Panc1 (cell line): ENCODE data around the gene EGFR.

Source experiments
- CTCF ChIP-seq: fragments of 450-650 bp; IDR thresholded peaks from 2 replicates; pipeline ENCODE4 v1.5.1; 2017; ENCODE audit warnings: mild to moderate bottlenecking
- POLR2AphosphoS5 ChIP-seq: IDR thresholded peaks from 2 replicates; pipeline ENCODE4 v1.6.1; 2012; ENCODE audit warnings: mild to moderate bottlenecking, low read depth, low read length, moderate library complexity
- TCF7L2 ChIP-seq: IDR thresholded peaks from 2 replicates; pipeline ENCODE4 v1.6.1; 2011; ENCODE audit warnings: mild to moderate bottlenecking, low read depth, low read length, inconsistent platforms

DNA sequence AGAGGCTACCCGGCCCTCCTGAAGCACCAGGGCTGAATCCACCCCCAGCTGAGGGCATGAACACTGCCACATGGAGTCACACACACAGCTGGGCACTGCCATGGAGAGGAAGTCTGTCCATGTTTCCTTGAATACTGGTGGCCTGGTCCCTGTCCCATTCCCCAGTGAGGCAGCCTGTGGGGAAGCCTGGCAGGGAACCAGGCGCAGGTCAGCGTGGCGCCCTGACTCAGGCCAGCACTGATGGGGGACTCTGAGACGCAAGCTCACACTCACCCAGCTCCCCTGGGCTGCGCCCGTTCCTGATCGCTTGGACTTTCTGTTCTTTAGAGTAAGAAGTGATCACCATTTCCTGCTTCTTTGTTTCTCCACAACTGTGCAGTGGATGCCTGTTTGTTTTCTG is 128.3 kb downstream of the EGFR start:
- TF ChIP-seq CTCF (no peak), POLR2AphosphoS5 (no peak), TCF7L2 (no peak)
